GM19328 (cell line): Measurements from ENCODE around the gene GADL1.

ENCODE experiments used
- ATAC-seq: cut with Tn5 transposase; IDR thresholded peaks from one replicate; pipeline ENCODE4 v1.9.1; 2021; ENCODE audit warnings: mild to moderate bottlenecking, moderate library complexity; ENCODE audit not compliant: unreplicated experiment

Gene GADL1

DNA sequence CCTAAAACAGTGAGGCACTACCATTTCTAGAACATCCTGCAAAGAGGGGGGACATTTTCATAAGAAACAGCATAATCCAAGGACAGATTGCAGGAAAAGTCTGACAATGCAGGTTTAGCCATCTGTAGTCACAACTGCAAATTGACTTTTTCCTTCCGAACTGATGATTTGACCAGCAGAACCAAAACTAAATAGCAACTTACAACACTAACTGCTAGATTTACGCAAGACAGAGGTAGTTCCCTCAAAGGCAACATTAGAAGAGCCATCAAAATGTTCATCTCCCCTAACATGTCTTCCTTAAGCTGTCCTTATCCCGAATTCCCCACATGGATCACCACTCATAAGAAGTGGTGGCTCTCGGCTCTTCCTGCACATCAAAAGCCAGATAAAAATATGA is 129.6 kb downstream of the GADL1 start:
- ATAC-seq: no peak

DNA sequence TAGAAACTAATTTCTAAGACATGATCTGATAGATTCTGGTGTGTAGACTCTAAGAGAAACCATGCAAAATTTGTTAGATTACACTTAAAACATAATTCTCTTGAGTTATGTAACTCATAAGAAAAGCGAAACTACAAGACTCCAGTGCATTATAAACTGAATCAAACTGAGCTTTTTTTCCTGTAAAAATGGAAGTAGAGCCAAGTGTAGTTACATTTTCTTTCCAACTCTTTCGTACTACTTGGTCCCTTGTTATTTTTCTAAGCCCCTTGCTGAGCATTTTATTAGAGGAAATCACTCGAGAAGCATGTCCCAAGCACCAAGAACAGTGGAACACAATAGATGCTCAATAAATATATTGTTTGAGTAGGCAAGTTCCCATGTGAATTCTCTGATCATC is 130.2 kb downstream of the GADL1 start:
- ATAC-seq: no peak

DNA sequence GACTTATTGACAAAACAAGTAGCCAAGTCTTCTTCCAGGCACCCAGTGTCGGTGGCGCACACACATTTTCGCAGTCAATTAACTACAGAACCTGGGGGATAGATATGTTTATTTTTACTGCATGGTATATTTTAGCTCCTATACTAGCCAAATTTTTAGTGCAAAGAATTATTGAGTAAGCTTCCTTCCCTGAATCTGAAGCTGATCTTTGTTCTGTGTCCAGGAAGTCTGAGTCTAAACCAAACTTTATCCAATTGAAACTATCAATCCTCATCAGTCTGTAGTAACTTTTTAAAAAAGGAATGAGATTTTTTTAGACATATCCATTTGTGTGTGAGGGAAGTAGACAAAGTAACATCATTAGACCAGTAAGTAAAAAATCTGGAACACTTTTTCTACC is 133.1 kb downstream of the GADL1 start:
- no peak for ATAC-seq

DNA sequence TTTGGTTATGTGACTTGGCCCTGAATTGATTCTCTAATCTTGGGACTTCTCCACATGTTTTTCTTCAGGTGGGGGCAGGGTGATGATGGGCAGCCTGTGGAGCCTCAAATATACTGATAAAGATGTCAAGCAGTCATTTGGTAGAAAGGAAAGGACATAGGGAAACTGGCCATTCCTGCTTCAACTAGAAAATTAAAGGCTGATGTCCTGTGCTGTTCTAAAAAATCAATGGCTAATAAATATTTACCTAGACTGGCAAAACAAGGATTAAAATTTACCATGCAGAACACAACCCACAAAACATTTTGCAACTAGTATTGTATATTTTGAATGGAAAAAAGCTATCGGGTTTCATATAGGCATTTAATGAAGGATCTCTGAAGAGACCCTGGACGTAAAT is 133.7 kb downstream of the GADL1 start:
- ATAC-seq: no peak

DNA sequence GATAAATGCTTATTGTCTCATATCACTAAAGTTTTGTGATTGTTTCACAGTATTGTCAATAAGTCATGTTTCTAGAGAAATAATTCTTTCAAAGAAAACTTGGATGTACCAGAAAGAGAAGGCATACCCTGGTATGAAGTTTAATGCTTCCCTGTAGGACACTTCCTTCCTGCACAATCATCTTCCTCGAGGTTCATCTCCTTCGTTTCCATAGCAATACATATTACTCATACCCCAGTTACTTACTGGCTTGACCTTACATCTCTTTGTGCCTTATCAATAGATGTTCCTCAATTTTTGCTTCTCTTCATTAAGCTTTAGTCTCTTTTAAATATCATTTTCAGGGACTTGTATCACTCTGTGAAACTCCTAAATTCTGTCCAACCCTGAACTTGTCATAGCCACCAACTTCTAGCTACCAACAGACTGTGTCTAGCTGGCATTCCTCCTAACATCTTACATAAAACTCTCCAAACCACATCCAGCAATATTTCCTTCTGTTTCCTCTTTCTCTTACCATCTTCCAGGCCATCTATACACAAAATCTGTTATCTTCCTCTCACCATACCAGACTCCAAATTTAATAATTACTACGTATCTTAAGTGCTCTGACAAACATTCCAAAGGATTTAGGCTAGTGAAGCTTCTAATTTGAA is 134.3 kb downstream of the GADL1 start:
- no peak for ATAC-seq

DNA sequence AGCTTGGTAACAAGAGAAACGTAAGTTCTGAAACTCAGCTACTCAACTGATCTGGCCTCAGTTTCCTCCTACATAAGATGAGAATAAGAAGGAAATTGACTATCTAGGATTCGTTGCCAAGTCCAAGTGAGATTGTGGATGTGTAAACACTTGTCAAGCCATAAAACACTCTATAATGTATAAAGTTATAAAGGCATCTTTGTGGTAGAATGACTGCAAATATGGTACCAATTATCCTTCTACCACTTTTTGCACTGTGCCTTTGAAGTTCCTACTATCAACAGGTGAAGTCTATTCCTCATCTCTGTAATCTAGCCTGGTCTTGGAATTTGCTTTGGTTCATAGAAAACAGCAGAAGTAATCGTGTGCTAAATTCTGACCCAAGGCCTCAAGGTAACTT is 138.2 kb downstream of the GADL1 start:
- no peak for ATAC-seq

DNA sequence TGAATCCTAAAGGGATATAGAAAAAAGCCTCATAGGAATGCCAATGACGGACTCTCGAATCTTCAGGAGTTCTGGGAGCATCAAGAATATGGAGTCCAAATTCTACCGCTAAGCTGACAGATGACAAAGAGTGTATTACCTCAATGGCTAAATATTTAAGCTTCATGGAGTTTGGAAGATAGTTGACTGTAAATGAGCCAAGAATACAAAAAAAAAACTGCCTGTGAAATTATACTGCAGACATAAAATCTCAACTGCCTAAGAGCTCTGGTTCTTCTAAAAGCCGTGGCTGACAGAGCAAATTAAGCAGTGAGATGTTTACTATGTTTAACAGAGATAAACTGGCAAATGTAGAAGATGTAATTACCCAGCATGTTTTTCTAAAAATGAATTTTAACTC is 140.0 kb downstream of the GADL1 start:
- no peak for ATAC-seq

DNA sequence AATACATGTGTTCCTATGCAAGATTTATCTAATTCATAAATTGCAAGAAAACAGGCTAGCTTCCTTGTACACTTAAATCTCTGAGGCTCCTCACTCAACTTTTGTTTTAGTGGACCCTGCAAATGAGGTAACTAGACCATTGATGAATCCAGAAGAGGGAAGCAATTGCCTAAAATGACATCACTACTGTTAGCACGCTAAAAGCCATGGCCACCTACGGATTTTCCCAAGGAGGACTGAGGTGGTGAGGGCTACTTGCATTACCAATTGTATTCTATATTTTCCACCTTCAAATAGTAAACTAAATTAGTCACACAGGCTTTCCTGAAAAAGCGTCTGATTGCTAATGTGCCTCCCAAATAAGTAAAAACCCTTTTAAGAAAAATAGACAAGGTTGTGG is 140.7 kb downstream of the GADL1 start:
- ATAC-seq: no peak

DNA sequence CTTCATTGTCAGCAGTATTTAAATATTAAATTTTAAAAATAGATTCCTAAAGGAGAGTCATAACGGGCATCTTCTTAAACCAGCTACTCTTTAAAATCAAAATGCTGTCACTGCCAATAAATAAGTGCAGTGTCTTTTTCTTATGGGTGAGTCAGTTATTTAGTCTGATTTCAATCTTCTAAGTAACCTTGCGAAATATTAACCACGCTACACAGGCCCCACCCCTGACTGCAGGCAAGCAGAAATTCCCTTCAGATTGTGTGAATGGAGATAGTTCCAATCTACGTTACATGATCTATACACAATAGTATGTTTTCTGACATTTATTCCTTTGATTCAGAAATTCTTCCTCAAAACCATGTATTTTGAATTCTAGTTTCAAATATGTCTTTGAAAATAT is 141.5 kb downstream of the GADL1 start:
- no peak for ATAC-seq

DNA sequence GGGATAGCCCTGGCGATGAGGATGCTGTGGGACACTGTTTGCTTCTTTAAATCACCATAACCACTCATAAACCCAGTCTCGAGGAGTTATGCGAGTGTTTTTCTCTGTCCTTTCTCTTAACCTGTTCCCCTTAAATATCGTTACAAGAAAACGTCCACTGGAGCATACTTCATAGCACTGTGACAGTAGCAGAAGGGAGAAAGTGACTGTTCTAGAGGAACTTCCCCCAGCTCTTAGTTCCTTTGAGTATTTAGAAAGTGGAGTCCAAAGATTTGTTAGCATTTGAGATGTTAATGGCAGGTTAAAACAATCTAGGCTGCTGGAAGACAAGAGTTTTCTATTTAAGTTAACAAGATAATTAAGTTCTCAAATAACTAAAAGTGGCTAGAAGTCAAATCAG is 142.0 kb downstream of the GADL1 start:
- no peak for ATAC-seq

DNA sequence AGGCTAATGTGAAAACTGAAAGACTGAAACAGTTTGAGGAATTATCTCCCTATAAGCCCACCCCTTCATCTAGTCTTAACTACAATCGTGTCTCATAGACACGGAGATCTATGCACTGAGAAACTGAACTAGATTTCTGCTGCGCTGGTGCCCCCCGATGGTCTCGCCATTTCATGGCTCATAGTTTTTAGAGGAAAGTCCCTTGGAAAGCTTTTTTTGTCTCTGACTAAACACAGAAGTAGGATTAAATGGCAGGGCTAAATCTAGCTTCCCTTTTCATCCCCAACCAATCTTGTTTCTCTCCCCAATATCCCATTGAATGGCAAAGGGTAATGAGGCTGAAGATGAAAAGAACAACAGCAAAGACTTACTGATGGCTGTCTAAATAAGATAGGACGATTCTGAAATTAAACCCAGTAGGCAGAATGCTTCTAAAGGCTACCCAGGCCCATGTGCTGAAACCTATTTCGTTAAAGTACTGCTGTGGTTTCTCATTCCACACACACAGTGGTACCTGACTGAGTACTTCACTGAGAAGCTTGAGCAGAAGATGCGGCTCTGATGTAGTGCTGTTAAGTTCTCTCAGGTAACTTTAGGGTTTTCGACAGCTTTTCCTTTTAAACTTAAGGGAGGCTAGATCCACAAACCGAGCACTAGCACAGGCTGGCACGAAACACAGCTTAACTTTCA is 142.7 kb downstream of the GADL1 start:
- ATAC-seq: no peak

DNA sequence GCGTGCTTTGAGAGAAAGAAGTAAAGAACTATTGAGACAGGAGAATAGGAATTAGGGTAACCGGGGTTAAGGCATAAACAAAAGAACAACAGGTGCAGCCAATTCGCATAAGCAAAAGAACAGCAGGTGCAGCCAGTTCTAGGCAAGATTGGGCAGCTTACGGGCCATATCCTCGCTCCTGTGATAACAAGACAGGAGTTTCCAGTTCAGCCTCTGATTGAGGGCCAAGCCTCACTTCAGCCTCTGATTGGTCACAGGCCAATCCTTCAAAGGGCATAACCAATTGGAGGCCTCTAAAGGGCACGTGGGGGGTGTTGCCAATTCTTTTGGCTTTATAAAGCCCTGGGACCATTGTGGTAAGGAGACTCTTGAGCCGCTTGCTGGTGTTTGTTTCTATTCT is 143.5 kb downstream of the GADL1 start:
- ATAC-seq: no peak

DNA sequence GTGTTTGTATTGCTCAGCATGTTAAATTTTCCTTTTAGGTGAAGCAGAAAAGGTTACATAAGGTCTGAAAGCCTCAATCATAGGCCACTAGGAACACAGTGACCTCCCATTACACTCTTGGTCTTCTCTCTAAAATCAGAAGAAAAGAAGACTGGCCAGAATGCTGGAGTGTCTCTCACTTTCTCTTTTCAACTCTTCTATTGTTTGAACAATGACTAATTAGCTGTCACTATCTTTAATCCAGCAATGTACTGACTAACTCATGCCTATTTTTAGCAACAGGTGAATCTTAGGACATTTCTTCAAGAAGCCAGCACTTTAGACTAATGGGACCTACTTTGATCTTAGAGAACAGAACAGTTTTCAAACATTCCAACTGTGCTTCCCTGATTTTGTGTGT is 145.2 kb downstream of the GADL1 start:
- ATAC-seq: no peak

DNA sequence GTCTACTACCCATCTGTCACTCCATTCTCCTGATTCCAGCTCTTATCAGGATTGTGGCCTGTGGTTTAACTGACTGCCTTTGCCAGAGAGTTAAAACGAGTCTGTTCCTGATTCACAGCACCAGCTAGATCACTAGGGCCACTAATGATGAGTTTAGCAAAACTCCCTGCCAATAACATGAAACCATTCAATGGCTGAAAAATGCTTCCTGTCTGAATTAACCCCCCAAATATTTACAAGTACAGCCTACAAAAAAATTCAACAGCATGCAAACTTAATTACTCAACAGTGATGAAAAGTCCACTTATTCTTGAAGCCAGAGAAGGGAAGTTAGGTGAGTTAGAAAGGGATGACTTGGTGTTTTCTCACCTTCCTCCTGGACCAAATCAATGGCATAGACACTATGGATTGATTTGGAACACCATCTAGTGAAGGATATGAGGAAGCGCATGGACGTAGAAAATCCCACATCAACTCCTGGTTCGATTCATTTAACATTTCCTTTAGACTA is 146.6 kb downstream of the GADL1 start:
- no peak for ATAC-seq

DNA sequence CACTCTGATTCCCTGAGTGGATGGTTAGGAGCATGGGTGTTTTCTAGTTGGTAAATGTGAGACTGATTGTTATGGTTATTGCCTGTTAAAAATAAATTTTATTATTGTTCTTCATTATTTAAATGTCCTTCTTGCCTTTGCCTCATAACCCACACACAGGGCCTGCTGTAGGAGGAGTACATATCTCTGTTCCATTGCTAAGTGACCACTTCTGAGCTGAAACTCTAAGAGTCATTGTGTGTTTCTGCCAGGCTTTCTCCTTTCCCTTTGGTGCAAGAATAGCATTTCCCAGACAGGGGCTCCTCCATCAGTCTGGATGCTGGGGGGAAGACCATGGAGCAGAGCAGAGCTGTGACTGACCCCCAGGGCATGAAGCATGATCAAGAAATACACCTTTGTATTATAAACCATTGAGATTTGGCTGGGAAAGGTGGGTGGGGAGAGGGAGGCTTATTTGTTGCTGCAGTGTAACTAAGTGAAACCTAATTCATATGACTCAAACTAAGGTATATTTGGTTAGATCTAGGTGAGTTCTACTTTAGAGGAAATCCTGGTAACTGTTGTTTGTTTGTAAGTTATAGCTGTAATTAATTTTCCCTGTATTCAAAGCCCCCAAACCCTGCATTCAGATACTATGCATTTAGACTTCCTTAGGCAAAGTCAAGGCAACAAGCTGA is 150.7 kb downstream of the GADL1 start:
- ATAC-seq: no peak

DNA sequence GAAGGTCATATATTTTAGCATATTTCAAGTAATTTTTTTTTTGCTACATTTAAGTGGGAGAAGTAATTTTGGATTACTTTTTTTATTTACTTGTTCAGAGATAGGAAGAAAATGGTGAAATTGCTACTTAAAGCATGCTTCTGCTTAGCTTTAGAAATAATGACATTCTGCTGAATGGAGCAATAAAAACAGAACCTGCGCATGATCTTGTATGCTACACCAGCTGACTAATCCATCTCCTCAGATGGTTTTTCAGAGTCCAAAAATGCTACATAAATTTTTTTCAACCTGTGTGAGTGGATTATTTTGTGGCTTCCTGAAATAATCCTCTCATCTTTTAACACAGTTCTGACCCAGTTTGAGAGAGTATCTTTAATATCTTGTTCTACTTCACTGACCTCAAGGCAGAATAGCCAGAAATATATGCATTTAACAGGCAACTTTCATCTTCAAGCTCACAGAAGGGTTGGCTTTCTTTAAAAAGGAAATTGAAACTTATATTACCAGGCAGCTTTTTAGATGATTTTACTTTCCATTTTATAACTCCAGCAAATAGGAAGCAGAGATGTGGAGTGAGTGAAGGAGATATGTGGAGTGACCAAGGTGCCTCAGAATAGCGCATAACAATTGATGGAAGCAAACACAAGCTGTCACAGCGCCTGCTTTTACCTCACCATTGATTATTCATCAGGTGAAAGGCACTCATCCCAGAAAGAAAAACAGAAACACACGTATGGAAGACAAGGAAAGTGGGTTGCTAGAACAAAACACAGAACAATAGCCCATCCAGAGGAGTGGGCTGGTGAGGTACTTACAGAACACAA is 151.5 kb downstream of the GADL1 start:
- ATAC-seq: no peak

DNA sequence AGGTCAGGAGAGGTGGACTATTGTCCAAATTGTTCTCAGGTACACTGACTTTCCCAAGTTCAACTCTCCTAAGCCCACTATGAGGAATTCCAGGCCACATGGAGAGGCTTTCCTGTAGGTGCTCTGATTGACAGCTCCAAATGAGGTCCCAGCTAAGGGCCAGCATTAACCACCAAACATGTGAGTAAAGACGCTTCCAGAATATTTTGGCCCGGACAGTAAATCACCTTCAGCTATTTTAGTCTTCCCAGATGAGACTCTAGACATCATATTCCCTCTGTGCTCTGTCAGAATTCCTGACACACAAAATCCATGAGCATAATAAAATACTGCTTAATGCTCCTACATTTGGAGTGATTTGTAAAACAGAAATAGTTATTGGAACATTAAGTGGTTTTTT is 152.6 kb downstream of the GADL1 start:
- ATAC-seq: no peak

DNA sequence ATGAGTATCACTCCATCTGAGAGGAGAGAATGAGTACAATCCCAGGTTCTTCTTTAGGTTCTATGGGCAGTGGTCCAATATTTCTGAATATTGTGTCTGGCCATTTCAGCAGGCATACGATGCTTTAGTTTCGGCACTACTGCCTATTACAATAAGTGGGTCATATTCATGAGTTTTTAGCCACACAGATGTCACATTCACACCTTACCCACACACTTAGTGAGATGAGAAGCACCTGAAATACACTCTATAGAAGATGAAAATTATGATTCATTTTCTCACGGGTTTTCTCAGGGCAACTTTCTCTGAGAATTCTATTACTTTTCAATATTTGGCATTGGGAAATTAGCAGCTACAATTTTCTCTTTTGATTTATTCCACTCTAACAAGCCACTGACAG is 155.9 kb downstream of the GADL1 start:
- no peak for ATAC-seq

DNA sequence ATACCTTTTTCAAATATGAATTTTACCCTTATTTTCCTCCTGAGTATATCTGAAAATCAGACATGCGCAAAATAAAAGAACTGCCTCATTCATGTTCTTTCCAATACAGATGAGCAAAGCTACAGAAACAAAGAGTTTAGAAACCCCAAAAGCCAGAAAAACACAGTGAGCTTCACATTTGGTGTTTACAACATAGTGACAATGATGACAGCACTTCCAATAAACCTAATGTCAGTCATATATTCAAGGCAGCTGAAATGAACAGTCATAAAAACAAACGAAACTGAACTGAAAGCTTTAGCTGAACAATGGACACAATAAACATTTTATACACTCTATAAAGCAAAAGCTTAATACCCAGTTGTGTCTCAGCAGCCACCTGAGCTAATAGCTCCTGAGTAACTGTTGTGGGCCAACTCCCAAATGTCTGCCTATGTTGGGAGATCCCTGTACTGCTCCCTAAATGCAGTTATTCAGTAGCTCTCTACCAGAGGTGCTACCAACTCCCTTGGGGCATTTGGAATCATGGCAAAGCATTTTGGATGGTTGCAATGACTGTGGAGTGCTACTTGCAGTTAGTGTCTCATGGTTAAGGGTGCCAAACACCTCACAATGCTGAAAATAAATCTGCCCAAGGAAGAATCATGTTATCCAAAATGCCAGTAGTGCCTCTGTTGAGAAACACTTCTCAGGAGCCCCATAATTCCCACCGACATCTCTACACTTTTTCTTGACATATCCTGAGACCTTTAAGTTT is 156.5 kb downstream of the GADL1 start:
- no peak for ATAC-seq

DNA sequence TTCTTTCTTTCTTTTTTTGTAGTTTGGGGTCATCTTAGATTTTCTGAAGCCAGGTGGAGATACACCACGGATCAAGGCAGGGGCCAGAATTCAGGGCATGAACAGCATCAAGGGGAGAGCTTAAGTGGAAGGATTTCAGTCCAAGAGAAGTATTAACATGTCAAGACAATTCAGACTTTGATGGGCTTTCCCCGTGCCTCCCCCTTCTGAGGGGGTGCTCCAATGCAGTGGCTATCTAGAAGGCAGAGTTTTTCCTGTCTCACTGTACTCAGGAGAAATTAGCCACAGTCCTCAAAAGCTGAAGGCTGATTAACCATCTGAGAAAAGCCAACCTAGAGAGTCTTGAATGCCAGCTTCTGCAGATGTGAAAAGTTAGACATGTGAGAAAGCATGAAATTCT is 160.8 kb downstream of the GADL1 start:
- no peak for ATAC-seq

DNA sequence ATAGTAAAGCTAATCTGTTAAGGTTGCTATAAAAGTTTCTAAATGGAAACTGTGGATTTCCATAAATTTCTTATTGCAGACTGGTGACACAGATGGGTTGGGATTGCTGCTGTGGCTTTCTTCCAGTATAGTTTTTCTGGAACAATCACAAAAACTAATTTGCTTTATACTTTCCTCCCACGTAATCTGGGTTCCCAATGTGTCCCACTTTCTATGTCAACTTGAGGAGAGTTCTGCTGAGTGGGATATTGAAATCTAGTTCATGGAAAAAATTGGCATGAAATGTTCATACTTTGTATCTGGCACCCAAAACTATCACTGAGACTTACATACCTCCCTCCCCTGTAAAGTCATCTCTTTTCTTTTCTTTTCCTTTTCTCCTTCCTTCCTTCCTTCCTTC is 161.3 kb downstream of the GADL1 start:
- ATAC-seq: no peak
